ENCODE results near the gene TENM4.

TENM4 gene

DNA sequence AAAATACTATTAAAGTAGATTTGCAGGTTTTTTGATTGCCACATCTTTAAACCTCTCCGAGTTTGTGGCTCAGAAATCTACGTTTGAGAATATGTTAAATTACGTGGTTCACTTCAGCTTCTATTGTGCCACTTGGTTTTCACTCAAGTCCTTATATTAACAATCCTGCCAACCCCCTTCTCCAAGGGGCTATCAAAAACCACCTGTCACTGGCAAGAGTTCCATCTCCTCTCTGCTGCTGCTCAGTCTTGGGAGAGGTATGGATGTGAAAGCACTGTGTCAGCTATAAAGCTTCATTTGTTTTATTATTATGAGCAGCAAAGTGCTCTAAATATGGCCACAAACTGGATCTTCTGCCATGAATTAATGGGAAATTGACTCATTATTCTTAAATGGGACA is 668.6 kb downstream of the TENM4 start:
- CTCF ChIA-PET: no interaction called here
- no peaks in the 10 kb centered on the region for H3K9me3 ChIP-seq (ENCODE audit: control insufficient read depth, insufficient read depth, low read depth, low read length)

GRCh38 chr11:78770931-78771330 is 669.9 kb downstream of the TENM4 start:
- H3K4me1 ChIP-seq (ENCODE audit: control insufficient read depth, insufficient read depth, low read length): no peaks in the 10 kb centered on the region
- ChIA-PET POLR2A (no interaction called here), CTCF (no interaction called here)
- no peaks in the 10 kb centered on the region for H3K36me3 ChIP-seq (ENCODE audit: control insufficient read depth in 2 of 2, insufficient read depth in 1 of 2, low read length in 2 of 2)
- H3K4me3 ChIP-seq (ENCODE audit: low read depth, low read length): no peak overlapping the region
- H3K27ac ChIP-seq (ENCODE audit: extremely low read depth, low read depth, low read length): no peak overlapping the region
- TF ChIP-seq HOXC10 (CRISPR knock-in tag; IDR thresholded peaks at IDR 0.05) (no peak), BCL11B (tag by site-specific recombination; IDR thresholded peaks at IDR 0.05; ENCODE audit: low read depth) (no peak), SP2 (tag by site-specific recombination; IDR thresholded peaks at IDR 0.05) (no peak)
- no peaks in the 10 kb centered on the region for H3K9me3 ChIP-seq (ENCODE audit: control insufficient read depth, insufficient read depth, low read depth, low read length)

More for the DNA sequence above, 668.6 kb downstream of the TENM4 start:
- H3K27ac ChIP-seq (ENCODE audit: extremely low read depth, low read depth, low read length): no peak overlapping the region
- no peaks in the 10 kb centered on the region for H3K36me3 ChIP-seq (ENCODE audit: control insufficient read depth in 2 of 2, insufficient read depth in 1 of 2, low read length in 2 of 2)
- no peaks in the 10 kb centered on the region for H3K4me1 ChIP-seq (ENCODE audit: control insufficient read depth, insufficient read depth, low read length)
- TF ChIP-seq PRDM6 (tag by site-specific recombination; IDR thresholded peaks at IDR 0.05) (no peak), ZNF366 (tag by site-specific recombination; conservative IDR thresholded peaks at IDR 0.05) (no peak), ZNF18 (tag by site-specific recombination; IDR thresholded peaks at IDR 0.05) (no peak), ZNF555 (tag by site-specific recombination; conservative IDR thresholded peaks at IDR 0.05) (no peak), ZBTB7A (tag by site-specific recombination; IDR thresholded peaks at IDR 0.05; ENCODE audit: low read depth) (no peak), ZNF624 (tag by site-specific recombination; IDR thresholded peaks at IDR 0.05) (no peak), ZSCAN30 (tag by site-specific recombination; IDR thresholded peaks at IDR 0.05) (no peak), REPIN1 (tag by site-specific recombination; IDR thresholded peaks at IDR 0.05; ENCODE audit: low read depth) (no peak), KLF8 (tag by site-specific recombination; IDR thresholded peaks at IDR 0.05) (no peak), ZNF701 (tag by site-specific recombination; IDR thresholded peaks at IDR 0.05) (no peak), ZNF513 (tag by site-specific recombination; IDR thresholded peaks at IDR 0.05) (no peak), ZNF521 (tag by site-specific recombination; IDR thresholded peaks at IDR 0.05) (no peak)
- TF ChIP-seq, protein P1, sequence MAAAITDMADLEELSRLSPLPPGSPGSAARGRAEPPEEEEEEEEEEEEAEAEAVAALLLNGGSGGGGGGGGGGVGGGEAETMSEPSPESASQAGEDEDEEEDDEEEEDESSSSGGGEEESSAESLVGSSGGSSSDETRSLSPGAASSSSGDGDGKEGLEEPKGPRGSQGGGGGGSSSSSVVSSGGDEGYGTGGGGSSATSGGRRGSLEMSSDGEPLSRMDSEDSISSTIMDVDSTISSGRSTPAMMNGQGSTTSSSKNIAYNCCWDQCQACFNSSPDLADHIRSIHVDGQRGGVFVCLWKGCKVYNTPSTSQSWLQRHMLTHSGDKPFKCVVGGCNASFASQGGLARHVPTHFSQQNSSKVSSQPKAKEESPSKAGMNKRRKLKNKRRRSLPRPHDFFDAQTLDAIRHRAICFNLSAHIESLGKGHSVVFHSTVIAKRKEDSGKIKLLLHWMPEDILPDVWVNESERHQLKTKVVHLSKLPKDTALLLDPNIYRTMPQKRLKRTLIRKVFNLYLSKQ (tag by site-specific recombination; IDR thresholded peaks at IDR 0.05; ENCODE audit: borderline replicate concordance): no peak
- TF ChIP-seq, protein P2, sequence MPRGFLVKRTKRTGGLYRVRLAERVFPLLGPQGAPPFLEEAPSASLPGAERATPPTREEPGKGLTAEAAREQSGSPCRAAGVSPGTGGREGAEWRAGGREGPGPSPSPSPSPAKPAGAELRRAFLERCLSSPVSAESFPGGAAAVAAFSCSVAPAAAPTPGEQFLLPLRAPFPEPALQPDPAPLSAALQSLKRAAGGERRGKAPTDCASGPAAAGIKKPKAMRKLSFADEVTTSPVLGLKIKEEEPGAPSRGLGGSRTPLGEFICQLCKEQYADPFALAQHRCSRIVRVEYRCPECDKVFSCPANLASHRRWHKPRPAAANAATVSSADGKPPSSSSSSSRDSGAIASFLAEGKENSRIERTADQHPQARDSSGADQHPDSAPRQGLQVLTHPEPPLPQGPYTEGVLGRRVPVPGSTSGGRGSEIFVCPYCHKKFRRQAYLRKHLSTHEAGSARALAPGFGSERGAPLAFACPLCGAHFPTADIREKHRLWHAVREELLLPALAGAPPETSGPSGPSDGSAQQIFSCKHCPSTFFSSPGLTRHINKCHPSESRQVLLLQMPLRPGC (tag by site-specific recombination; IDR thresholded peaks at IDR 0.05): no peak
- POLR2A ChIA-PET: no interaction called here
- no peak overlapping the region for H3K4me3 ChIP-seq (ENCODE audit: low read depth, low read length)
